ENCODE results near the gene SEC14L3. TPM values are rescaled to one million over a fixed set of nuclear protein-coding genes. Genes with fewer than 3 reads are reported as not detected.

Gene SEC14L3
- total and polyA plus RNA-seq, 2 of the 13 experiments (the other 11 are each of a cell fraction or from before 2014, with no cell fraction given) = not detected

DNA sequence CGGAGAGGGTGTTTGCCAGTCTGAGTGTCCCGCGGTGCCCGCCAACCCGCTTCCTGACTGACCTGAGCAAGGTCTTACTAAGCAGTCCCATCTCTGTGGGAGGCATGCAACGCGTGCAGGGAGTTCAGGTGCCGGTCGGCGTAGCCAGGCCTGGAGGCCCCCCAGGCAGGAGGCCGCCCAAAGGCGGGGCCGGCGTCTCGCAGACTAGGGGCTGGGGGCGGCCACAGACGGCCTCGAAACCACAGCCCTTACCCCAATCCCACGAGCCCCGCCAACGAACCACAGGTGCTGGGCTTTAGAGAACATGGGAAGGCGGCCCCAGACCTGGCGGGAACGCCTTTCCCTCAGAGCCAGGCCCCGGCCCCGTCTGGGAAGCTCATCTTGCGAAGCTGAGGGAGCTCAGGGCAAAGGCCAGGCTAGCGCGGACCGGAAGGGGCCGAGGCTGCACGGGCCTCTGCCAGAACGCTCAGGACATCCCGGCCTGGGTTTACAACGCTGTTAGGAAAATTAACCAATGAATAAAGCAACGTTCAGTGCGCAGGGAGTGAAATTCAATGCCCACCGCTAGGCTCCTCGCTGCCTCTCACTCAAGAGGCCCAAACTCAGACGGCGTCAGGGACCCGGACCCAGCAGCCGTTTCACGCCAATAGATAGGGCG is 48.4 kb downstream of the SEC14L3 start (continued):
- TF ChIP-seq, protein P1, sequence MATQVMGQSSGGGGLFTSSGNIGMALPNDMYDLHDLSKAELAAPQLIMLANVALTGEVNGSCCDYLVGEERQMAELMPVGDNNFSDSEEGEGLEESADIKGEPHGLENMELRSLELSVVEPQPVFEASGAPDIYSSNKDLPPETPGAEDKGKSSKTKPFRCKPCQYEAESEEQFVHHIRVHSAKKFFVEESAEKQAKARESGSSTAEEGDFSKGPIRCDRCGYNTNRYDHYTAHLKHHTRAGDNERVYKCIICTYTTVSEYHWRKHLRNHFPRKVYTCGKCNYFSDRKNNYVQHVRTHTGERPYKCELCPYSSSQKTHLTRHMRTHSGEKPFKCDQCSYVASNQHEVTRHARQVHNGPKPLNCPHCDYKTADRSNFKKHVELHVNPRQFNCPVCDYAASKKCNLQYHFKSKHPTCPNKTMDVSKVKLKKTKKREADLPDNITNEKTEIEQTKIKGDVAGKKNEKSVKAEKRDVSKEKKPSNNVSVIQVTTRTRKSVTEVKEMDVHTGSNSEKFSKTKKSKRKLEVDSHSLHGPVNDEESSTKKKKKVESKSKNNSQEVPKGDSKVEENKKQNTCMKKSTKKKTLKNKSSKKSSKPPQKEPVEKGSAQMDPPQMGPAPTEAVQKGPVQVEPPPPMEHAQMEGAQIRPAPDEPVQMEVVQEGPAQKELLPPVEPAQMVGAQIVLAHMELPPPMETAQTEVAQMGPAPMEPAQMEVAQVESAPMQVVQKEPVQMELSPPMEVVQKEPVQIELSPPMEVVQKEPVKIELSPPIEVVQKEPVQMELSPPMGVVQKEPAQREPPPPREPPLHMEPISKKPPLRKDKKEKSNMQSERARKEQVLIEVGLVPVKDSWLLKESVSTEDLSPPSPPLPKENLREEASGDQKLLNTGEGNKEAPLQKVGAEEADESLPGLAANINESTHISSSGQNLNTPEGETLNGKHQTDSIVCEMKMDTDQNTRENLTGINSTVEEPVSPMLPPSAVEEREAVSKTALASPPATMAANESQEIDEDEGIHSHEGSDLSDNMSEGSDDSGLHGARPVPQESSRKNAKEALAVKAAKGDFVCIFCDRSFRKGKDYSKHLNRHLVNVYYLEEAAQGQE (IDR thresholded peaks at IDR 0.05; ENCODE audit: borderline replicate concordance in 1 of 2, low read depth in 1 of 2, low read length in 2 of 2) = no peak
- TF ChIP-seq NAIF1 (CRISPR knock-in tag; IDR thresholded peaks at IDR 0.05; ENCODE audit: borderline replicate concordance) (peak; percentile 94), JUN (CRISPR knock-in tag; IDR thresholded peaks at IDR 0.05) (0 out of 2 replicates have a peak, but pooled peaks have one; percentile 65), DNMT1 (CRISPR knock-in tag; IDR thresholded peaks at IDR 0.05) (no peak), YEATS2 (CRISPR knock-in tag; IDR thresholded peaks at IDR 0.05; ENCODE audit: borderline replicate concordance) (no peak), ZNF724P (CRISPR knock-in tag; IDR thresholded peaks at IDR 0.05; ENCODE audit: borderline replicate concordance) (0 out of 2 replicates have a peak, but pooled peaks have one; percentile 45), ISX (CRISPR knock-in tag; conservative IDR thresholded peaks at IDR 0.05) (0 out of 2 replicates have a peak, but pooled peaks have one; percentile 87), ARID2 (CRISPR knock-in tag; IDR thresholded peaks at IDR 0.05; ENCODE audit: borderline replicate concordance) (peak; percentile 50; the same call in 1 of the 2 replicates)
- TF ChIP-seq, protein P2, sequence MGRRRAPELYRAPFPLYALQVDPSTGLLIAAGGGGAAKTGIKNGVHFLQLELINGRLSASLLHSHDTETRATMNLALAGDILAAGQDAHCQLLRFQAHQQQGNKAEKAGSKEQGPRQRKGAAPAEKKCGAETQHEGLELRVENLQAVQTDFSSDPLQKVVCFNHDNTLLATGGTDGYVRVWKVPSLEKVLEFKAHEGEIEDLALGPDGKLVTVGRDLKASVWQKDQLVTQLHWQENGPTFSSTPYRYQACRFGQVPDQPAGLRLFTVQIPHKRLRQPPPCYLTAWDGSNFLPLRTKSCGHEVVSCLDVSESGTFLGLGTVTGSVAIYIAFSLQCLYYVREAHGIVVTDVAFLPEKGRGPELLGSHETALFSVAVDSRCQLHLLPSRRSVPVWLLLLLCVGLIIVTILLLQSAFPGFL (CRISPR knock-in tag; IDR thresholded peaks at IDR 0.05) = peak; percentile 87; the same call in 1 of the 2 replicates
- TF ChIP-seq, protein P3, sequence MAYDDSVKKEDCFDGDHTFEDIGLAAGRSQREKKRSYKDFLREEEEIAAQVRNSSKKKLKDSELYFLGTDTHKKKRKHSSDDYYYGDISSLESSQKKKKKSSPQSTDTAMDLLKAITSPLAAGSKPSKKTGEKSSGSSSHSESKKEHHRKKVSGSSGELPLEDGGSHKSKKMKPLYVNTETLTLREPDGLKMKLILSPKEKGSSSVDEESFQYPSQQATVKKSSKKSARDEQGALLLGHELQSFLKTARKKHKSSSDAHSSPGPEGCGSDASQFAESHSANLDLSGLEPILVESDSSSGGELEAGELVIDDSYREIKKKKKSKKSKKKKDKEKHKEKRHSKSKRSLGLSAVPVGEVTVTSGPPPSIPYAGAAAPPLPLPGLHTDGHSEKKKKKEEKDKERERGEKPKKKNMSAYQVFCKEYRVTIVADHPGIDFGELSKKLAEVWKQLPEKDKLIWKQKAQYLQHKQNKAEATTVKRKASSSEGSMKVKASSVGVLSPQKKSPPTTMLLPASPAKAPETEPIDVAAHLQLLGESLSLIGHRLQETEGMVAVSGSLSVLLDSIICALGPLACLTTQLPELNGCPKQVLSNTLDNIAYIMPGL (CRISPR knock-in tag; IDR thresholded peaks at IDR 0.05; ENCODE audit: borderline replicate concordance in 1 of 2, low read depth in 1 of 2) = peak in 1 of 2 experiments; percentile 74; a peak in 2 of 4 replicates
- TF ChIP-seq, protein P4, sequence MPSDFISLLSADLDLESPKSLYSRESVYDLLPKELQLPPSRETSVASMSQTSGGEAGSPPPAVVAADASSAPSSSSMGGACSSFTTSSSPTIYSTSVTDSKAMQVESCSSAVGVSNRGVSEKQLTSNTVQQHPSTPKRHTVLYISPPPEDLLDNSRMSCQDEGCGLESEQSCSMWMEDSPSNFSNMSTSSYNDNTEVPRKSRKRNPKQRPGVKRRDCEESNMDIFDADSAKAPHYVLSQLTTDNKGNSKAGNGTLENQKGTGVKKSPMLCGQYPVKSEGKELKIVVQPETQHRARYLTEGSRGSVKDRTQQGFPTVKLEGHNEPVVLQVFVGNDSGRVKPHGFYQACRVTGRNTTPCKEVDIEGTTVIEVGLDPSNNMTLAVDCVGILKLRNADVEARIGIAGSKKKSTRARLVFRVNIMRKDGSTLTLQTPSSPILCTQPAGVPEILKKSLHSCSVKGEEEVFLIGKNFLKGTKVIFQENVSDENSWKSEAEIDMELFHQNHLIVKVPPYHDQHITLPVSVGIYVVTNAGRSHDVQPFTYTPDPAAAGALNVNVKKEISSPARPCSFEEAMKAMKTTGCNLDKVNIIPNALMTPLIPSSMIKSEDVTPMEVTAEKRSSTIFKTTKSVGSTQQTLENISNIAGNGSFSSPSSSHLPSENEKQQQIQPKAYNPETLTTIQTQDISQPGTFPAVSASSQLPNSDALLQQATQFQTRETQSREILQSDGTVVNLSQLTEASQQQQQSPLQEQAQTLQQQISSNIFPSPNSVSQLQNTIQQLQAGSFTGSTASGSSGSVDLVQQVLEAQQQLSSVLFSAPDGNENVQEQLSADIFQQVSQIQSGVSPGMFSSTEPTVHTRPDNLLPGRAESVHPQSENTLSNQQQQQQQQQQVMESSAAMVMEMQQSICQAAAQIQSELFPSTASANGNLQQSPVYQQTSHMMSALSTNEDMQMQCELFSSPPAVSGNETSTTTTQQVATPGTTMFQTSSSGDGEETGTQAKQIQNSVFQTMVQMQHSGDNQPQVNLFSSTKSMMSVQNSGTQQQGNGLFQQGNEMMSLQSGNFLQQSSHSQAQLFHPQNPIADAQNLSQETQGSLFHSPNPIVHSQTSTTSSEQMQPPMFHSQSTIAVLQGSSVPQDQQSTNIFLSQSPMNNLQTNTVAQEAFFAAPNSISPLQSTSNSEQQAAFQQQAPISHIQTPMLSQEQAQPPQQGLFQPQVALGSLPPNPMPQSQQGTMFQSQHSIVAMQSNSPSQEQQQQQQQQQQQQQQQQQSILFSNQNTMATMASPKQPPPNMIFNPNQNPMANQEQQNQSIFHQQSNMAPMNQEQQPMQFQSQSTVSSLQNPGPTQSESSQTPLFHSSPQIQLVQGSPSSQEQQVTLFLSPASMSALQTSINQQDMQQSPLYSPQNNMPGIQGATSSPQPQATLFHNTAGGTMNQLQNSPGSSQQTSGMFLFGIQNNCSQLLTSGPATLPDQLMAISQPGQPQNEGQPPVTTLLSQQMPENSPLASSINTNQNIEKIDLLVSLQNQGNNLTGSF (CRISPR knock-in tag; IDR thresholded peaks at IDR 0.05) = peak; percentile 89
- TF ChIP-seq, protein P5, sequence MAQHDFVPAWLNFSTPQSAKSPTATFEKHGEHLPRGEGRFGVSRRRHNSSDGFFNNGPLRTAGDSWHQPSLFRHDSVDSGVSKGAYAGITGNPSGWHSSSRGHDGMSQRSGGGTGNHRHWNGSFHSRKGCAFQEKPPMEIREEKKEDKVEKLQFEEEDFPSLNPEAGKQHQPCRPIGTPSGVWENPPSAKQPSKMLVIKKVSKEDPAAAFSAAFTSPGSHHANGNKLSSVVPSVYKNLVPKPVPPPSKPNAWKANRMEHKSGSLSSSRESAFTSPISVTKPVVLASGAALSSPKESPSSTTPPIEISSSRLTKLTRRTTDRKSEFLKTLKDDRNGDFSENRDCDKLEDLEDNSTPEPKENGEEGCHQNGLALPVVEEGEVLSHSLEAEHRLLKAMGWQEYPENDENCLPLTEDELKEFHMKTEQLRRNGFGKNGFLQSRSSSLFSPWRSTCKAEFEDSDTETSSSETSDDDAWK (CRISPR knock-in tag; IDR thresholded peaks at IDR 0.05) = no peak
- TF ChIP-seq, protein P6, sequence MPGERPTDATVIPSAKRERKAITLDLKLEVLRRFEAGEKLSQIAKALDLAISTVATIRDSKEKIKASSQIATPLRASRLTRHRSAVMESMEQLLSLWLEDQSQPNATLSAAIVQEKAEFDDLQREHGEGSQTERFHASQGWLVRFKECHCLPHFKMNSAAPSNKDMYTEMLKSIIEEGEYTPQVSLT (CRISPR knock-in tag; IDR thresholded peaks at IDR 0.05; ENCODE audit: borderline replicate concordance, low read depth) = no peak

All from HepG2 (cell line).